KMS-11 (cell line): ENCODE results near the gene TOMM20.
"Not testable (repeated sequence)": the region's sequence is repeated elsewhere in the genome, so short reads cannot be mapped to it uniquely, and the experiment has no call there.

Experiments used
- H2AFZ ChIP-seq: fragments of 200-600 bp; sonication (generic); 2 replicates; pipeline ENCODE4 v1.6.1; 2016; ENCODE audit warnings: antibody characterized with exemption, mixed run types, low read depth
- H3K27ac ChIP-seq: fragments of 200-600 bp; sonication (generic); 2 replicates; pipeline ENCODE4 v1.6.1; 2016; ENCODE audit warnings: mild to moderate bottlenecking, mixed run types
- H3K27me3 ChIP-seq: fragments of 200-600 bp; sonication (generic); 2 replicates; pipeline ENCODE4 v1.6.1; 2017; ENCODE audit warnings: mild to moderate bottlenecking, low read depth, mixed run types, moderate library complexity; ENCODE audit not compliant: insufficient read depth
- H3K36me3 ChIP-seq: fragments of 200-600 bp; sonication (generic); 2 replicates; pipeline ENCODE4 v1.6.1; 2017; ENCODE audit warnings: mild to moderate bottlenecking, mixed run types; ENCODE audit not compliant: insufficient read depth
- H3K4me1 ChIP-seq: fragments of 200-600 bp; sonication (generic); 2 replicates; pipeline ENCODE4 v1.6.1; 2016; ENCODE audit warnings: mild to moderate bottlenecking, low read depth, mixed run types; ENCODE audit not compliant: poor library complexity, severe bottlenecking
- H3K4me2 ChIP-seq: fragments of 200-600 bp; sonication (generic); 2 replicates; pipeline ENCODE4 v1.7.0; 2016; ENCODE audit warnings: mild to moderate bottlenecking, mixed run types
- H3K4me3 ChIP-seq: fragments of 200-600 bp; sonication (generic); IDR thresholded peaks from 2 replicates; pipeline ENCODE4 v1.6.1; 2017; ENCODE audit warnings: low read depth, low read length, mixed read lengths; ENCODE audit not compliant: insufficient read depth
- H3K79me2 ChIP-seq: fragments of 200-600 bp; sonication (generic); 2 replicates; pipeline ENCODE4 v1.6.1; 2016; ENCODE audit warnings: low read depth, mixed run types; ENCODE audit not compliant: insufficient read depth
- H3K9ac ChIP-seq: fragments of 200-600 bp; sonication (generic); 2 replicates; pipeline ENCODE4 v1.6.1; 2016; ENCODE audit warnings: mild to moderate bottlenecking, mixed run types
- H4K20me1 ChIP-seq: fragments of 200-600 bp; sonication (generic); 2 replicates; pipeline ENCODE4 v1.6.1; 2016; ENCODE audit warnings: mild to moderate bottlenecking, mixed run types; ENCODE audit not compliant: insufficient read depth
- CTCF ChIP-seq: fragments of 200-600 bp; sonication (generic); conservative IDR thresholded peaks from 2 replicates; pipeline ENCODE4 v1.6.1; 2017; ENCODE audit warnings: low read depth, mild to moderate bottlenecking, antibody characterized with exemption, low read length, moderate library complexity, mixed read lengths

The TOMM20 gene

GRCh38 chr1:235161685-235162327, 33.2 kb upstream of the TOMM20 start:
- H2AFZ ChIP-seq, result peak overlapping the region; percentile 91
- H3K4me1 ChIP-seq, result peaks cover 23% of the 10 kb centered on the region
- H3K36me3 ChIP-seq, result no peaks in the 10 kb centered on the region
- no peak for TF ChIP-seq CTCF
- H3K4me3 ChIP-seq, result no peak overlapping the region
- peaks cover 22% of the 10 kb centered on the region for H3K79me2 ChIP-seq
- H3K4me2 ChIP-seq, result peak overlapping the region; percentile 86
- peak overlapping the region; percentile 66; the same call in 1 of the 2 replicates for H3K27ac ChIP-seq
- H3K9ac ChIP-seq, result peak overlapping the region; percentile 71; the same call in 1 of the 2 replicates
- no peaks in the 10 kb centered on the region; the same call in 1 of the 2 replicates for H4K20me1 ChIP-seq
- no peaks in the 10 kb centered on the region for H3K27me3 ChIP-seq

- Histone ChIP-seq H3K4me1 (peaks cover 23% of the 10 kb centered on the region), H3K79me2 (peaks cover 22% of the 10 kb centered on the region), H3K27me3 (no peaks in the 10 kb centered on the region), H3K36me3 (no peaks in the 10 kb centered on the region; the same call in 1 of the 2 replicates), H3K4me3 (peak within 1 kb of the TSS; percentile 78), H4K20me1 (no peaks in the 10 kb centered on the region; the same call in 1 of the 2 replicates), H2AFZ (peak within 1 kb of the TSS; percentile 91), H3K27ac (peak within 1 kb of the TSS; percentile 66), H3K9ac (peak within 1 kb of the TSS; percentile 71), H3K4me2 (peak within 1 kb of the TSS; percentile 86)
- no peak for TF ChIP-seq CTCF
Observed at GRCh38 chr1:235160957-235161684, 32.5 kb upstream of the TOMM20 start, which contains the start of gene RBM34. TSS of gene RBM34 (minus strand) at chr1:235161250. CDS start at chr1:235161226, 24 bp downstream.

GRCh38 chr1:235160383-235160956, 31.8 kb upstream of the TOMM20 start:
- H3K4me3 ChIP-seq, result peak overlapping the region; percentile 78
- no peaks in the 10 kb centered on the region; the same call in 1 of the 2 replicates for H4K20me1 ChIP-seq
- peaks cover 22% of the 10 kb centered on the region for H3K79me2 ChIP-seq
- peak overlapping the region; percentile 66 for H3K27ac ChIP-seq
- H3K9ac ChIP-seq, result peak overlapping the region; percentile 71
- H2AFZ ChIP-seq, result peak overlapping the region; percentile 91
- no peaks in the 10 kb centered on the region; the same call in 1 of the 2 replicates for H3K36me3 ChIP-seq
- peak overlapping the region; percentile 86 for H3K4me2 ChIP-seq
- peaks cover 23% of the 10 kb centered on the region for H3K4me1 ChIP-seq
- 0 out of 2 replicates have a peak, but pooled peaks have one; percentile 17 for TF ChIP-seq CTCF
- no peaks in the 10 kb centered on the region for H3K27me3 ChIP-seq

GRCh38 chr1:235159930-235160329, 31.3 kb upstream of the TOMM20 start:
- not testable (repeated sequence) for H3K27me3 ChIP-seq, H3K36me3 ChIP-seq, H4K20me1 ChIP-seq, H2AFZ ChIP-seq
- peak overlapping the region; percentile 78 for H3K4me3 ChIP-seq
- H3K27ac ChIP-seq, result peak overlapping the region; percentile 66; the same call in 1 of the 2 replicates
- peaks cover 22% of the 10 kb centered on the region for H3K79me2 ChIP-seq
- H3K9ac ChIP-seq, result peak overlapping the region; percentile 71; the same call in 1 of the 2 replicates
- peaks cover 23% of the 10 kb centered on the region for H3K4me1 ChIP-seq
- peak overlapping the region; percentile 86 for H3K4me2 ChIP-seq

GRCh38 chr1:235159284-235159683, 30.6 kb upstream of the TOMM20 start:
- H4K20me1 ChIP-seq, H3K27ac ChIP-seq, H2AFZ ChIP-seq, H3K27me3 ChIP-seq, H3K36me3 ChIP-seq, H3K4me3 ChIP-seq, H3K4me2 ChIP-seq, H3K9ac ChIP-seq: not testable (repeated sequence)
- H3K4me1 ChIP-seq, result peaks cover 23% of the 10 kb centered on the region
- H3K79me2 ChIP-seq, result peaks cover 22% of the 10 kb centered on the region
